GM20000 (cell line): ENCODE measurements around the gene SLAIN1.

Experiments
- DNase-seq: peaks from one replicate; pipeline ENCODE4 v3.0.0; 2012; ENCODE audit warnings: low spot score
- CTCF ChIP-seq: IDR thresholded peaks from 2 replicates; pipeline ENCODE4 v1.5.1; 2012; ENCODE audit warnings: mild to moderate bottlenecking, control low read depth; ENCODE audit errors: extremely low read depth, missing control alignments

The SLAIN1 gene

GRCh38 chr13:77767413-77767812, 69.9 kb downstream of the SLAIN1 start:
- DNase-seq = no peak
- no peak for TF ChIP-seq CTCF

- no peak for DNase-seq
- no peak for TF ChIP-seq CTCF
These were observed 76.7 kb downstream of the SLAIN1 start for GRCh38 chr13:77774181-77774580.

- TF ChIP-seq CTCF = no peak
These were observed 79.2 kb downstream of the SLAIN1 start for GRCh38 chr13:77776704-77777103.

GRCh38 chr13:77779552-77780272, 82.2 kb downstream of the SLAIN1 start:
- TF ChIP-seq CTCF = peak; percentile 18
- DNase-seq = peak; percentile 25

More at GRCh38 chr13:77776704-77777103, 79.2 kb downstream of the SLAIN1 start:
- no peak for DNase-seq

- no peak for DNase-seq
- no peak for TF ChIP-seq CTCF
These were observed 84.3 kb downstream of the SLAIN1 start for GRCh38 chr13:77781808-77782207.

DNA sequence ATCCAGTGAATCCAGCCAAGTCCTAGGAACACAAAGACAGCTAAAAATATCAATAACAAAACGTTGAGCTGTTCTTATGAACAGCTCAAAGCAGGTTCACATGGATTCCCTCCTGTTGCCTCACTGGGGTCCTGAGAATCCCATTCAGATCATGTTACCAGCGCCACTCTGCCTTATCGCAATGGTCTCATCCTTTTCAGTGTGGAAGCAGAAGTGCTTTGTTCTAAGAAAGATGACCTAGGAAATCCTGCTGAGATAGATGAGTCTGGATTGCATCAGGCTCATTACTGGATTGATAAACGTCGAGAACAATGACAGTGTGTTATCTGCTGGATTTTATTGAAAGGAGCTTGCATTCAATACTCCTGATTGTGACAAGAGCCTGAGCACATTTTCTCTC, 87.0 kb downstream of the SLAIN1 start:
- TF ChIP-seq CTCF = no peak
- no peak for DNase-seq

DNA sequence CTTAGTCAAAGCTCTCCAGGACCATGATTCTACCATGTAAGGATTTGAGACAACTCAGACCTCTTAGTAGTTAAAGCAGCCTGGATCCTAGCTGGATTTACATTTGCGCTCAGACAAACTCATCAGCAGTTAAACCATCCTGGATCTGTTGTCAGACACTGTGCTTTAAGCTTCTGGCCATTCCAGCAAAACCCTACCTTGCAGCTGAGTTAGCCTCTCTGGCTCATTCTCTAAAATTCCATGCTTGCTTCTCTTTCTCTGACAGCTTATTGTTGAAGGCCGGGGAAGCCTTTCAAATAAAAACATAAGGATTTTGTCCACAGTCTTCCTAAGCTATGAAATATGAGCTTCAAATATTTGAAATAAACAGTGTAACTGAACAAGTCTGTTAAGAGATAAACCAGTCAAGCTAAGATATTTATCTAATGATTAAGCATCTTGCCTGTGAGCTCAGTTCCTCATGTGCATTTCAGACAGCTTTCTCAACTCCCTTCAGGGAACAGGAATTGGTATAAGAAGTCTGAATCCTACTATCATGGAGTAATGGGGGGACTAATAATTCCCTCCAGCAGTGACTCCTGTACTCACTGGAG, 89.3 kb downstream of the SLAIN1 start:
- DNase-seq = no peak
- TF ChIP-seq CTCF = no peak
